Heart left ventricle (tissue), 16 donors: ENCODE data around the gene AMY1A. TPM values are rescaled to one million over a fixed set of nuclear protein-coding genes. Genes with fewer than 3 reads are reported as not detected.
A peak's percentile ranks its signal among the peaks of the same experiment; 100 is the strongest.
"Not testable (repeated sequence)": the region's sequence is repeated elsewhere in the genome, so short reads cannot be mapped to it uniquely, and the experiment has no call there.

ENCODE experiments used
- ATAC-seq, 4 donors: fragments of 200-7000 bp; cut with Tn5 transposase; one replicate each; pipeline ENCODE4 v1.9.1; 2020 to 2022; ENCODE audit warnings: moderate library complexity in 4 of 4, mild to moderate bottlenecking in 3 of 4, moderate number of reproducible peaks in 1 of 4
- DNase-seq, 5 donors: peaks; one replicate each; pipeline ENCODE4 v3.0.0-alpha.2; 2020
- H3K27ac ChIP-seq, 12 donors: fragments of 200-600 bp; sonication (generic) in 4 of 12; one replicate each; pipeline versions ENCODE4 v1.5.0 to v1.8.0; 2016 to 2022; ENCODE audit warnings: mild to moderate bottlenecking in 2 of 12
- H3K27me3 ChIP-seq, 9 donors: fragments of 200-600 bp; sonication (generic) in 2 of 9; one replicate each; pipeline versions ENCODE4 v1.5.1 to v1.8.0; 2016 to 2022; ENCODE audit warnings: mild to moderate bottlenecking in 3 of 9
- H3K36me3 ChIP-seq, 9 donors: fragments of 200-600 bp; sonication (generic) in 2 of 9; one replicate each; pipeline versions ENCODE4 v1.5.0 to v1.8.0; 2018 to 2022; ENCODE audit warnings: mild to moderate bottlenecking in 2 of 9
- H3K4me1 ChIP-seq, 12 donors: fragments of 200-600 bp; sonication (generic) in 4 of 12; one replicate each; pipeline versions ENCODE4 v1.5.0 to v1.8.0; 2016 to 2022; ENCODE audit warnings: mild to moderate bottlenecking in 3 of 12
- H3K4me3 ChIP-seq, 12 donors: fragments of 200-600 bp; sonication (generic) in 4 of 12; one replicate each; pipeline versions ENCODE4 v1.5.0 to v1.8.0; 2017 to 2022; ENCODE audit warnings: mild to moderate bottlenecking in 9 of 12, moderate library complexity in 4 of 12
- H3K9me3 ChIP-seq, 12 donors: fragments of 200-600 bp; sonication (generic) in 4 of 12; one replicate each; pipeline versions ENCODE4 v1.5.0 to v1.8.0; 2016 to 2022; ENCODE audit warnings: mild to moderate bottlenecking in 1 of 12
- POLR2A ChIP-seq, 2 donors: fragments of 450-650 bp; IDR thresholded peaks; one replicate each; pipeline ENCODE4 v1.6.1; 2017; ENCODE audit warnings: antibody characterized with exemption in 2 of 2, mild to moderate bottlenecking in 2 of 2, moderate library complexity in 2 of 2
- WGBS, 4 donors: extraction: QIAGEN DNeasy Blood & Tissue Kit in 2 of 4; methylation state at CpG; one replicate each; pipeline versions ENCODE4 v1.1.5 to v1.1.7; 2013 to 2018; 5-methylcytosine and 5-hydroxymethylcytosine counted together
- intact Hi-C, 10 donors: fragments of 100-400 bp; cut with DNase I; formaldehyde crosslinking; loops; one replicate each; pipeline versions ENCODE4 v1.11.1 to v1.14.2; 2022
- long read RNA-seq, 3 donors: library from polyadenylated mRNA; unstranded; transcript quantifications; one replicate each; pipeline ENCODE4 v2.0.0, GENCODE V29; 2020 to 2021
- polyA plus RNA-seq, 2 donors: library from polyadenylated mRNA; stranded (reverse); fragments of 200-250 nt; gene quantifications; one replicate each; pipeline ENCODE4 v1.2.3, GENCODE V29; 2013
- total RNA-seq, 9 donors: library from RNA; depleted of rRNA in 2 of 9; stranded (reverse); fragments of >200 nt in 2 of 9; fragmentation: NEBNext Ultra II Directional in 3 of 9; extraction: Animal tissue kit (Norgen Biotek cat#: 25700) in 3 of 9; gene quantifications; one replicate each; pipeline versions ENCODE4 v1.1.0 to v1.2.4, GENCODE V29; 2016 to 2023
- TF ChIP-seq, protein P1 (sequence below), 12 donors: fragments of 200-600 bp; sonication (generic) in 4 of 12; IDR thresholded peaks; one replicate each; pipeline versions ENCODE4 v1.5.0 to v1.8.0; 2018 to 2022; ENCODE audit warnings: antibody characterized with exemption in 12 of 12, mild to moderate bottlenecking in 5 of 12
- donor health status: ischemic (EF 13 %, LVEDD 7.1; RV severe dilation, severe dysfunction).
- donor health status: healthy with polysubstance abuse.
- donor health status: DM: no; HTN: yes; CAD: no.
- donor health status: DM: no; HTN: no; CAD: no.
- donor health status: ischemic (EF 25% LVEDD 6.9; RV normal size, moderate dysfunction).
- donor health status: ischemic (EF 25% LVEDD 5.7; RV mildly dilated, moderate dysfunction).
- donor health status: healthy.
- donor health status: DM: yes; HTN: yes; CAD: no.
- donor health status: ischemic (EF 35%, LVEDD 5.7; RV mildly dilated, moderate dysfunction).
- donor health status: nonischemic (EF 11% LVEDD 7.7; RV severe dilation, severe dysfunction).
- donor health status: DM: yes; HTN: yes; CAD: no.
- donor health status: PGD.
- donor health status: ischemic (EF 29% LVEDD 5.4; RV normal size, mild dysfunction).
- donor health status: nonischemic (EF 23%, LVEDD 6.1; RV moderate dilation, normal function).

Gene AMY1A
- total RNA-seq: not detected
- polyA plus RNA-seq: not detected
- long read RNA-seq, donor 1: 0 reads
- long read RNA-seq, donor 2: 0 reads
- long read RNA-seq, donor 3: 0 reads

DNA sequence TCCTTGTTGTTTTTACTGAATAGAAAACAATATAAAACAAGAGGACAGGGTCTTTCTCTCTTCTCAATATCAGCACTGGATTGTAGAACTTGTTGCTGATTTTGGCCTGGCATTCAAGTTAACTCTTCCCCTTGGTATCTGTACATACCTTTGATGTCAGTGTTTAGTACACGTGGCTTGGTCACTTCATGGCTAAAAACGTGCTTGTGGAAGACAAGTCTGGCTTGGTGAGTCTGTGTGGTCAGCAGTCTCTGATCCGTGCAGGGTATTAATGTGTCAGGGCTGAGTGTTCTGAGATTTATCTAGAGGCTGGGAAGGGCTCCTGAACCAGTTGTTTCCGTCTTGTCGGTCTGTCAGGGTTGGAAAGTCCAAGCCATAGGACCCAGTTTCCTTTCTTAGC is at the start of gene AMY1A:
TSS of gene AMY1A (plus strand) at position 301 of the 400 bp plus-strand sequence. CDS start 571 bp downstream, outside the sequence.
- WGBS, 4 donors: no CpG with 5 or more reads among the region's 5 CpGs
- ATAC-seq, intact Hi-C loops, H3K4me1 ChIP-seq, H3K4me3 ChIP-seq, H3K9me3 ChIP-seq, H3K27me3 ChIP-seq, H3K36me3 ChIP-seq, DNase-seq, H3K27ac ChIP-seq: not testable (repeated sequence)

DNA sequence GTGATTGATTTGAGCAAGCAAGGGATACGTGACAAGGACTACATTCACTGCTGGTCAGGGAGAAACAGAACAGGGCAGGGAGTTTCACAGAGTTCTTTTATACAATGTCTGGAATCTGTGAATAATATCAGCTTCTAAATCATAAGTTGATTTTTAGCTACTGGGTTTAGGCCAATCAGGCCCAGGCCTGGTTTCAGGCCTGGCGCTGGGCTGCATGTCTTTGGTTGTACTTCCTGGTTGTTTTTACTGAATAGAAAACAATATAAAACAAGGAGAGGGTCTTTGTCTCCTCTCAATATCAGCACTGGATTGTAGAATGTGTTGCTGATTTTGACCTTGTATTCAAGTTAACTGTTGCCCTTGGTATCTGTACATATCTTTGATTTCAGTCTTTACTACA is 39.2 kb upstream of the AMY1A start:
- no peak overlapping the region for H3K27ac ChIP-seq
- no peak for TF ChIP-seq POLR2A (IDR thresholded peaks at IDR 0.05)
- TF ChIP-seq, protein P1, sequence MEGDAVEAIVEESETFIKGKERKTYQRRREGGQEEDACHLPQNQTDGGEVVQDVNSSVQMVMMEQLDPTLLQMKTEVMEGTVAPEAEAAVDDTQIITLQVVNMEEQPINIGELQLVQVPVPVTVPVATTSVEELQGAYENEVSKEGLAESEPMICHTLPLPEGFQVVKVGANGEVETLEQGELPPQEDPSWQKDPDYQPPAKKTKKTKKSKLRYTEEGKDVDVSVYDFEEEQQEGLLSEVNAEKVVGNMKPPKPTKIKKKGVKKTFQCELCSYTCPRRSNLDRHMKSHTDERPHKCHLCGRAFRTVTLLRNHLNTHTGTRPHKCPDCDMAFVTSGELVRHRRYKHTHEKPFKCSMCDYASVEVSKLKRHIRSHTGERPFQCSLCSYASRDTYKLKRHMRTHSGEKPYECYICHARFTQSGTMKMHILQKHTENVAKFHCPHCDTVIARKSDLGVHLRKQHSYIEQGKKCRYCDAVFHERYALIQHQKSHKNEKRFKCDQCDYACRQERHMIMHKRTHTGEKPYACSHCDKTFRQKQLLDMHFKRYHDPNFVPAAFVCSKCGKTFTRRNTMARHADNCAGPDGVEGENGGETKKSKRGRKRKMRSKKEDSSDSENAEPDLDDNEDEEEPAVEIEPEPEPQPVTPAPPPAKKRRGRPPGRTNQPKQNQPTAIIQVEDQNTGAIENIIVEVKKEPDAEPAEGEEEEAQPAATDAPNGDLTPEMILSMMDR (IDR thresholded peaks at IDR 0.05): no peak

GRCh38 chr1:103616994-103617477 is 38.5 kb upstream of the AMY1A start, which contains the start of gene AMY2A:
AMY2A (plus strand) TSS chr1:103617427; CDS start chr1:103617441, 14 bp downstream.
- WGBS, 4 donors: 72 to 81% (median 75%) methylated on average over 3 of the region's 3 CpGs
- H3K4me1 ChIP-seq, H3K9me3 ChIP-seq, H3K4me3 ChIP-seq, H3K36me3 ChIP-seq, H3K27me3 ChIP-seq, H3K27ac ChIP-seq, ATAC-seq, intact Hi-C loops, DNase-seq: not testable (repeated sequence)

More for the DNA sequence above, 39.2 kb upstream of the AMY1A start:
- H3K4me1 ChIP-seq: no peaks in the 10 kb centered on the region
- intact Hi-C loops: no loop called here
- ATAC-seq (no peak), DNase-seq (no peak)
- no peak overlapping the region for H3K4me3 ChIP-seq
- H3K27me3 ChIP-seq: no peaks in the 10 kb centered on the region
- H3K9me3 ChIP-seq: no peaks in the 10 kb centered on the region
- H3K36me3 ChIP-seq: no peaks in the 10 kb centered on the region
- WGBS, 4 donors: 85 to 97% (median 92%) methylated on average over 2 of the region's 2 CpGs

DNA sequence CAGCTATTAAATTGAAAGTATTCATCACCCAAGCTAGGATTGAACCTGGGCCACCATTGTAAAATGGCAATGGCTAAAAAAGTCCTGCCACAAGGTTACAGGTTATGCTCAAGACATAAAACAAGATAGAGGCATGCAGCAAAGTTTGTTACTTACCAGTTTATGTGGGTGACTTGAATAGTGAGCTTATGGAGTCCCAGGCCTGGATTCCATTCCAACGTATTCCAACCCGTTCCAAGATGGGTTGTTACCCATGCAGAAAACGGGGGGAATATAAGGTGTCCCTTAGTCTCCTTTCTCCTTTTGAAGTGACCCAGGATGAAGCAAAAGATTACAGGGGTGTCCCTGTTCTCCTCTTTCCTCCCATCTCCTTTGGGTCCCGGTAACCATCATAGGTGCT is 28.1 kb upstream of the AMY1A start:
- 75 to 88% (median 81%) methylated on average over 3 of the region's 4 CpGs for WGBS, 4 donors
- intact Hi-C loops: not testable (repeated sequence)

GRCh38 chr1:103641194-103641593 is 14.4 kb upstream of the AMY1A start:
- H3K27ac ChIP-seq, H3K27me3 ChIP-seq, H3K4me3 ChIP-seq, H3K4me1 ChIP-seq, intact Hi-C loops, DNase-seq, H3K9me3 ChIP-seq, H3K36me3 ChIP-seq: not testable (repeated sequence)
- no CpG with 5 or more reads among the region's 3 CpGs for WGBS, 4 donors
- ATAC-seq: peak in 2 of 4 donors; percentile 71 to 91

More for the DNA sequence above, 28.1 kb upstream of the AMY1A start:
- not testable (repeated sequence) for H3K36me3 ChIP-seq, ATAC-seq, H3K4me1 ChIP-seq, H3K9me3 ChIP-seq, DNase-seq, H3K4me3 ChIP-seq, H3K27me3 ChIP-seq, H3K27ac ChIP-seq

DNA sequence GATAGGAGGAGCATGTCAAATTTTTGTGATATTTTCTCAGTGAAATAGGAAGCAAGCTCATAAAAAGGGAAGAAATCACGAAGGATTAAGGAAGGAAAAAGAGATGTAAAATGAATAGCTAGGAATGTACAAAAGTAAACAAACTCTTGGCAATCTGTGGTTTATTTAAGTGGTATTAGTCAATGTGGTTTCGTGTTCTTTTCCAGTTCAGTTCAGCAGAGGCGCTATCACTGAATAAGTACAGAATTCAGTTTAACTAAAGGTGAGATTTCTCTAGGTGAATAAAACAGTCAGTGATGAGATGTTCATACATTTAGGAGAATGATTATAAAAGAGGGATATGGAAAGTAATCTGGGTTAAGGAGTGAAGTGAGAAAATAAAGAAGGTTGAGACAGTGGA is 11.7 kb upstream of the AMY1A start:
- WGBS, 4 donors: no CpG with 5 or more reads among the region's 3 CpGs

GRCh38 chr1:103650305-103650704 is 5.3 kb upstream of the AMY1A start:
- H3K4me3 ChIP-seq, intact Hi-C loops, H3K27ac ChIP-seq, DNase-seq, H3K4me1 ChIP-seq, H3K36me3 ChIP-seq, ATAC-seq, H3K27me3 ChIP-seq, H3K9me3 ChIP-seq: not testable (repeated sequence)
- no CpG with 5 or more reads among the region's 3 CpGs for WGBS, 4 donors

More for the DNA sequence above, 11.7 kb upstream of the AMY1A start:
- intact Hi-C loops, H3K27me3 ChIP-seq, H3K4me3 ChIP-seq, ATAC-seq, H3K9me3 ChIP-seq, DNase-seq, H3K36me3 ChIP-seq, H3K27ac ChIP-seq, H3K4me1 ChIP-seq: not testable (repeated sequence)

DNA sequence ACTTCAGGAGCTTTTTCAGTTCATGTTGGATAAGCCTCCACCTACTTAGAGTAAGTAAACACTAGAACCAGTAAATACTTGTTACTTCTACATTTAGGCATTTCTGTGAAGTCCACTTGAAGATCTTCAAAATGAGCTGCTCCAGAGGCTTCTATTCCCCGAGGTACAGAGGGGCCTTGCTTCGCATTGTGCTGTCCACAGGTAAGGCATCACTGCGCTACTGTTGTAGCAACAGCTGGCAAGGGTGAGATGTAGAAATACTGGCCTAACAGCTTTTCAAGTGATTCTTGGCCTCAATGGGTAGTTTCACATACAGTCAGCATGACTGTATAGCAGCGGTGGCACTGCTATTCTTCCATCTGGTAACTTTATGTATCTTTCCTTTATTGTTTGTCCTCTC is 4.7 kb upstream of the AMY1A start:
- H3K27me3 ChIP-seq, H3K4me3 ChIP-seq, H3K4me1 ChIP-seq, intact Hi-C loops, H3K9me3 ChIP-seq, H3K27ac ChIP-seq, DNase-seq, H3K36me3 ChIP-seq, ATAC-seq: not testable (repeated sequence)
- no CpG with 5 or more reads among the region's 4 CpGs for WGBS, 4 donors

DNA sequence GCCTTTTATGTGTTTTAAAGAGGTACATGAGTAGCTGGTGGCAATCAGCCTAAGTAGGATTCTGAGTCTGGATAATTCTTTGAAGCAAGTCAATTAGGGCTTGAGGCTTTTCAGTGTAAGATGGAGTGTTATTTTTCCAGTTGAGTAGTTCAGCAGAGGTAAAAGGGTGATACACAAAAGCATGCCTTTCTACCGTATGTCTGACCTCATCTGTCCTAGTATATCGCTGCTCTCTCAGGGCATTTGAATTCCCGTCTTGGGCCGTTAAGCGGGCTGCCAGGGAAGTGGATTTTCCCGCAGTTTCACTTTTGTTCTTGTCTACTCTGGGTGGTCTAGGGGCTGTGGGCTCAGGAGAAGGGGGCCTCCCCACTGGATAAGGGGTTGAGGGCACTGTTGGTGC is 1.4 kb upstream of the AMY1A start:
- H3K27me3 ChIP-seq, DNase-seq, H3K27ac ChIP-seq, H3K4me1 ChIP-seq, H3K4me3 ChIP-seq, intact Hi-C loops, H3K36me3 ChIP-seq, H3K9me3 ChIP-seq: not testable (repeated sequence)
- ATAC-seq: peak in 2 of 4 donors; percentile 22 to 30
- WGBS, 4 donors: no CpG with 5 or more reads among the region's 6 CpGs

GRCh38 chr1:103676335-103676734 is 20.8 kb downstream of the AMY1A start:
- WGBS, 4 donors: no CpG with 5 or more reads among the region's 3 CpGs
- H3K27ac ChIP-seq, H3K27me3 ChIP-seq, H3K9me3 ChIP-seq, DNase-seq, H3K4me3 ChIP-seq, H3K36me3 ChIP-seq, H3K4me1 ChIP-seq, intact Hi-C loops: not testable (repeated sequence)
- peak in 2 of 4 donors; percentile 41 to 60 for ATAC-seq

GRCh38 chr1:103696110-103696509 is 40.5 kb downstream of the AMY1A start, which contains the start of gene AMY1B:
AMY1B (minus strand) TSS chr1:103696210; CDS start chr1:103695639, 571 bp downstream.
- H3K9me3 ChIP-seq, H3K4me1 ChIP-seq, H3K27ac ChIP-seq, intact Hi-C loops, DNase-seq, H3K4me3 ChIP-seq, H3K27me3 ChIP-seq, H3K36me3 ChIP-seq, ATAC-seq: not testable (repeated sequence)
- no CpG with 5 or more reads among the region's 5 CpGs for WGBS, 4 donors
